ENCODE data around the gene THADA. TPM values are rescaled to one million over a fixed set of nuclear protein-coding genes. Genes with fewer than 3 reads are reported as not detected.

THADA gene
- total and polyA plus RNA-seq, 2 donors (not counting 1 experiment from before 2014, with no cell fraction given) = 9.2 to 36.2 TPM

- no peaks in the 10 kb centered on the region for H3K9me3 ChIP-seq (ENCODE audit: control insufficient read depth, insufficient read depth, low read depth, low read length)
- no peaks in the 10 kb centered on the region for H3K79me2 ChIP-seq (ENCODE audit: control insufficient read depth, insufficient read depth, low read length)
- DNase-seq (ENCODE audit: low read depth in 2 of 2) = peak in 1 of 2 donors; percentile 37
- no peak overlapping the region for H3K4me3 ChIP-seq (replicated peaks in 1 of 4; ENCODE audit: control extremely low read depth in 1 of 4, insufficient read depth in 1 of 4, low read depth in 3 of 4, low read length in 4 of 4)
- H3K9ac ChIP-seq (ENCODE audit: insufficient read depth, low read length) = no peak overlapping the region
- TF ChIP-seq EZH2 (IDR thresholded peaks at IDR 0.05; ENCODE audit: low read length, missing control alignments) (no peak), CTCF (conservative IDR thresholded peaks at IDR 0.05 in 1 of 2, IDR thresholded peaks at IDR 0.05 in 1 of 2; ENCODE audit: low read depth in 1 of 2, low read length in 2 of 2) (no peak)
- no peak overlapping the region for H3K27ac ChIP-seq (ENCODE audit: insufficient read depth, low read length)
- H3K27me3 ChIP-seq (ENCODE audit: control insufficient read depth, insufficient read depth, low read length) = no peaks in the 10 kb centered on the region
- no peaks in the 10 kb centered on the region for H3K36me3 ChIP-seq (ENCODE audit: control insufficient read depth, insufficient read depth, low read length)
- H3K4me2 ChIP-seq (ENCODE audit: extremely low read depth, insufficient read depth, low read length) = no peak overlapping the region
- no peaks in the 10 kb centered on the region for H4K20me1 ChIP-seq (ENCODE audit: control insufficient read depth, extremely low read depth, insufficient read depth, low read length)
- H3K4me1 ChIP-seq (ENCODE audit: control insufficient read depth, extremely low read depth, insufficient read depth, low read length) = peaks cover 14% of the 10 kb centered on the region
- no peak overlapping the region for H2AFZ ChIP-seq (ENCODE audit: low read length)
These were observed 300.8 kb downstream of the THADA start for GRCh38 chr2:43294973-43295603.

GRCh38 chr2:43293744-43294695 is 301.8 kb downstream of the THADA start:
- no peak overlapping the region for H3K9ac ChIP-seq (ENCODE audit: insufficient read depth, low read length)
- DNase-seq (ENCODE audit: low read depth in 2 of 2) = peak; percentile 99 to 100
- TF ChIP-seq EZH2 (IDR thresholded peaks at IDR 0.05; ENCODE audit: low read length, missing control alignments) = no peak
- TF ChIP-seq CTCF (conservative IDR thresholded peaks at IDR 0.05 in 1 of 2, IDR thresholded peaks at IDR 0.05 in 1 of 2; ENCODE audit: low read depth in 1 of 2, low read length in 2 of 2) = no peak
- H3K27ac ChIP-seq (ENCODE audit: insufficient read depth, low read length) = peak overlapping the region; percentile 71
- no peaks in the 10 kb centered on the region for H3K9me3 ChIP-seq (ENCODE audit: control insufficient read depth, insufficient read depth, low read depth, low read length)
- peaks cover 14% of the 10 kb centered on the region for H3K4me1 ChIP-seq (ENCODE audit: control insufficient read depth, extremely low read depth, insufficient read depth, low read length)
- H3K4me2 ChIP-seq (ENCODE audit: extremely low read depth, insufficient read depth, low read length) = peak overlapping the region; percentile 46
- H4K20me1 ChIP-seq (ENCODE audit: control insufficient read depth, extremely low read depth, insufficient read depth, low read length) = no peaks in the 10 kb centered on the region
- H3K36me3 ChIP-seq (ENCODE audit: control insufficient read depth, insufficient read depth, low read length) = no peaks in the 10 kb centered on the region
- H3K4me3 ChIP-seq (replicated peaks in 1 of 4; ENCODE audit: control extremely low read depth in 1 of 4, insufficient read depth in 1 of 4, low read depth in 3 of 4, low read length in 4 of 4) = no peak overlapping the region
- no peak overlapping the region for H2AFZ ChIP-seq (ENCODE audit: low read length)
- no peaks in the 10 kb centered on the region for H3K27me3 ChIP-seq (ENCODE audit: control insufficient read depth, insufficient read depth, low read length)
- no peaks in the 10 kb centered on the region for H3K79me2 ChIP-seq (ENCODE audit: control insufficient read depth, insufficient read depth, low read length)
